Activated T-helper 1 cell treated with anti-CD3 and anti-CD28 coated beads, Interleukin-12 subunit alpha, Interleukin-12 subunit beta, Interleukin-2, Interleukin-4 antibody, amounts not matched to agents 30 ng/mL and 10 ng/mL and 1 ng/mL, durations not matched to agents 14 hours and 24 hours and 36 hours (primary cell): ENCODE data around the gene SRGAP1. TPM values are rescaled to one million over a fixed set of nuclear protein-coding genes. Genes with fewer than 3 reads are reported as not detected.

ENCODE experiments used
- DNase-seq: peaks from one replicate; pipeline ENCODE4 v3.0.0; 2021; ENCODE audit warnings: low spot score
- H3K27ac Mint-ChIP-seq: one replicate; pipeline ENCODE4 v1.8.0; 2021; ENCODE audit warnings: mild to moderate bottlenecking, mixed read lengths
- H3K27me3 Mint-ChIP-seq: one replicate; pipeline ENCODE4 v1.8.0; 2022; ENCODE audit warnings: mild to moderate bottlenecking, moderate library complexity, mixed read lengths; ENCODE audit not compliant: insufficient read depth
- H3K36me3 Mint-ChIP-seq: one replicate; pipeline ENCODE4 v1.8.0; 2021; ENCODE audit warnings: low read depth, mixed read lengths
- H3K4me1 Mint-ChIP-seq: one replicate; pipeline ENCODE4 v1.8.0; 2021; ENCODE audit warnings: low read depth, mixed read lengths
- H3K4me3 Mint-ChIP-seq: one replicate; pipeline ENCODE4 v1.8.0; 2021; ENCODE audit warnings: mild to moderate bottlenecking, moderate library complexity, mixed read lengths
- H3K9me3 Mint-ChIP-seq: one replicate; pipeline ENCODE4 v1.8.0; 2021; ENCODE audit warnings: mixed read lengths
- intact Hi-C: fragments of 100-400 bp; cut with micrococcal nuclease; formaldehyde crosslinking; loops from one replicate; pipeline ENCODE4 v1.15.1; 2024
- total RNA-seq: library from RNA; stranded (reverse); gene quantifications from 2 replicates; pipeline ENCODE4 v1.2.3, GENCODE V29; 2022

SRGAP1 gene
- total RNA-seq = 0.03 and 0.05 TPM in 2 replicates

- DNase-seq = no peak
Measured at GRCh38 chr12:63844391-63845341, at the start of gene SRGAP1. SRGAP1 (plus strand) TSS chr12:63844700; CDS start chr12:63844817, 117 bp downstream.

DNA sequence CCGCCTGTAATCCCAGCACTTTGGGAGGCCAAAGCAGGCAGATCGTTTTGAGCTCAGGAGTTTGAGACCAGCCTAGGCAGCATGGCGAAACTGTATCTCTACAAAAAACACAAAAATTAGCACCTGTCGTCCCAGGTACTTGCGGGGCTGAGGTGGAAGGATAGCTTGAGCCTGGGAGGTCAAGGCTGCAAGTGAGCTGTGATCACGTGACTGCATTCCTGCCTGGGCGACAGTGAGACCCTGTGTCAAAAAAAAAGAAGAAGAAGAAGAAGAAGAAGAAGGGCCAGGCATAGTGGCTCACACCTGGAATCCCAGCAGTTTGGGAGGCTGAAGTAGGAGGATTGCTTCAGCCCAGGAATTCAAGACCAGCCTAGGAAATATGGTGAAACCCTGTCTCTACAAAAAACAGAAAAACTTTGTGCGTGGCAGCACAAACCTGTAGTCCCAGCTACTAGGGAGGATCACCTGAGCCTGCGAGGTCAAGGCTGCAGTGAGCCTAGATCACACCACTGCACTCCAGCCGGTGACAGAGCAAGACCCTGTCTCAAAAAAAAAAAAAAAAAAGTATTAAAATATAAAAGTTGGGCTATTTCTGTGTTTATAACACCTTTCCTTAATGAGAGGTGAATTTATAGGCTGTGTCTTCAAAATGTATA is 49.3 kb upstream of the SRGAP1 start:
- no peaks in the 10 kb centered on the region for H3K27me3 Mint-ChIP-seq

More at GRCh38 chr12:63844391-63845341, at the start of gene SRGAP1:
- Mint-ChIP-seq H3K4me1 (peaks cover 11% of the 10 kb centered on the region), H3K4me3 (peak within 1 kb of the TSS; percentile 95), H3K27ac (no peak within 1 kb of the TSS), H3K9me3 (no peaks in the 10 kb centered on the region), H3K27me3 (peaks cover 43% of the 10 kb centered on the region), H3K36me3 (no peaks in the 10 kb centered on the region)
- intact Hi-C loops = loop anchor here (1.0 to 5.0 kb wide), 4 partner anchors 67 to 548 kb away; partner anchors contain the start of genes KICS2 and RXYLT1

GRCh38 chr12:63795944-63796343 is 48.6 kb upstream of the SRGAP1 start:
- Mint-ChIP-seq H3K4me3 (no peak overlapping the region), H3K9me3 (no peaks in the 10 kb centered on the region), H3K36me3 (peaks cover 4% of the 10 kb centered on the region), H3K4me1 (no peaks in the 10 kb centered on the region), H3K27ac (no peak overlapping the region), H3K27me3 (no peaks in the 10 kb centered on the region)
- DNase-seq = no peak
- intact Hi-C loops = no loop called here

More for the DNA sequence above, 49.3 kb upstream of the SRGAP1 start:
- peaks cover 10% of the 10 kb centered on the region for H3K36me3 Mint-ChIP-seq
- H3K9me3 Mint-ChIP-seq = no peaks in the 10 kb centered on the region
- intact Hi-C loops = no loop called here
- H3K27ac Mint-ChIP-seq = no peak overlapping the region
- no peak for DNase-seq
- no peaks in the 10 kb centered on the region for H3K4me1 Mint-ChIP-seq
- no peak overlapping the region for H3K4me3 Mint-ChIP-seq

GRCh38 chr12:63802012-63802608 is 42.4 kb upstream of the SRGAP1 start:
- no peak overlapping the region for H3K4me3 Mint-ChIP-seq
- intact Hi-C loops = loop anchor here (1.0 to 5.0 kb wide), 3 partner anchors 130 to 700 kb away; no protein-coding TSS in a partner anchor
- H3K36me3 Mint-ChIP-seq = peaks cover 4% of the 10 kb centered on the region
- H3K27ac Mint-ChIP-seq = no peak overlapping the region
- no peaks in the 10 kb centered on the region for H3K4me1 Mint-ChIP-seq
- no peak for DNase-seq
- H3K9me3 Mint-ChIP-seq = no peaks in the 10 kb centered on the region
- no peaks in the 10 kb centered on the region for H3K27me3 Mint-ChIP-seq

DNA sequence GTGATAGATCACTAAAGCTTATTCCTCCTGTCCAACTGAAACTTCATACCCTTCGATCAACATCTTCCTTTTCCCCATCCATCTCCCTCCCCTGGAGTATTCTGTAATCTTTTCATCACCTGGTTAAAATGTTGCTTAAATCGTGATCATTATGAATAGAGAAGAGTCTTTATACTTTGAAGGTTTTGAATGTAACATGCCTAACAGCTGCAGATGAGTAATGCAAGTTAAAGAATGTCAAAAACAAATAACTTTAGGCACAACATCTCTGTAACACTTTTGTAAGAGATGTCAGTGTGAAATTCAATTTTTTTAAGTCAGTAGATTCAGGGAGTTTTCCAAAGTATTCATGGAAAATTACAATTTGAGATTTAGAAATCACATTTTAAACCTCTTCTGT is 39.8 kb upstream of the SRGAP1 start:
- intact Hi-C loops = loop anchor here (5.0 kb wide), 1 partner anchor 702 kb away; no protein-coding TSS in a partner anchor
- peaks cover 6% of the 10 kb centered on the region for H3K4me1 Mint-ChIP-seq
- no peak for DNase-seq

DNA sequence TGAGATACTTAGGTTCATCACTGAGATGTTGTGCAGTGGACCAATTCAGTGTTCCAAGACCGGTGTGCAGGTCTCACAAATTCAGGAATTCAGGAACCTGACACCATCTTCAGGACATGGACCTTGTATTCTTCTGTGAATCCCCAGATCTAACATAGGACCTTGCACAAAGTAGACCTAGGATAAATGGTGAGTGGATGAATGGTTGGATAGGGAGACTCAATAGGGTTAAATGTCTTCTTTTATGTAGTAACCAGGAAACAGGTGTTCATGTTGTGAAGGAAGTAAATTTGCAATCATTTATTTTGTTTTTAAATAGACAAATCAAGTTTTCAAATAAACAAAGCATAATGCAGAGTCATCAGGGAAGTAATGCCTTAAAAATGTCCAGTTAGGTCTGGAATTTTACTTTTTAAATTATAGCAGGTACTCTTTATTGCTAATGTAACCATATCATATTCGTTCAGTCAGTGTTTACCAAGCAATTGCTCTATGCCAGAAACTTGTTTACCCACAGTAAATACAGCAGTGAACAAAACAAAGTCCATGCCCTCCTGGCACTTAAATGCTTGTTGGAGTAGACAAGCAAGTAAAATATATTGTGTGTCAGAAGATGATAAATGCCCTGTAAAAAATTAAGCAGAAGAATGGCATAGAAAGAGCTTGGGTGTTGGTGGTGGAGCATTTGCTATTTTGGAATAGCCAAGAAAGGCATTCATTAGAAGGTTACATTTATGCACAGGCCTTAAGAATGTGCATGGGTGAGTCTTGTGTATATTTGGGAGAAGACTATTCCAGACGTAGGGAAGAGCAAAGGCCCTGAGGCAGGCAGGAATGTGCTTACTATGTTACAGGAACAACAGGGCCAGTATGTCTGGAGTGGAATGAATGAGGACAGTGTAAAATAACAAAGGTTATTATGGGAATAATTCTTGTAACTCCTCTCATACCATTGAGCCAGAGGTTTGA is 38.5 kb upstream of the SRGAP1 start:
- Mint-ChIP-seq H3K4me1 (peaks cover 9% of the 10 kb centered on the region), H3K9me3 (no peaks in the 10 kb centered on the region), H3K36me3 (peaks cover 7% of the 10 kb centered on the region), H3K27ac (no peak overlapping the region), H3K4me3 (no peak overlapping the region), H3K27me3 (no peaks in the 10 kb centered on the region)
- DNase-seq = no peak
- intact Hi-C loops = no loop called here

More for the DNA sequence above, 39.8 kb upstream of the SRGAP1 start:
- H3K27ac Mint-ChIP-seq = no peak overlapping the region
- H3K36me3 Mint-ChIP-seq = peaks cover 7% of the 10 kb centered on the region
- H3K9me3 Mint-ChIP-seq = no peaks in the 10 kb centered on the region
- H3K4me3 Mint-ChIP-seq = no peak overlapping the region
- no peaks in the 10 kb centered on the region for H3K27me3 Mint-ChIP-seq

DNA sequence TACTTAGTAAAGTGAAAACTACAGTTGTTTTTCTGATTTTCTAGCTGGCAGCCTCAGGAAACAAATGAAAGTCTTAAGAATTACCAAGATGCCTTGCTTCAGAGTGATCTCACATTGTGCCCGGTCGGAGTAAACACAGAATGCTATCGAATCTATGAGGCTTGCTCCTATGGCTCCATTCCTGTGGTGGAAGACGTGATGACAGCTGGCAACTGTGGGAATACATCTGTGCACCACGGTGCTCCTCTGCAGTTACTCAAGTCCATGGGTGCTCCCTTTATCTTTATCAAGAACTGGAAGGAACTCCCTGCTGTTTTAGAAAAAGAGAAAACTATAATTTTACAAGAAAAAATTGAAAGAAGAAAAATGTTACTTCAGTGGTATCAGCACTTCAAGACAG is 35.9 kb upstream of the SRGAP1 start:
- no peak for DNase-seq
- Mint-ChIP-seq H3K27ac (no peak overlapping the region), H3K36me3 (peaks cover 6% of the 10 kb centered on the region), H3K4me1 (peaks cover 16% of the 10 kb centered on the region), H3K27me3 (no peaks in the 10 kb centered on the region), H3K9me3 (no peaks in the 10 kb centered on the region), H3K4me3 (no peak overlapping the region)
- intact Hi-C loops = no loop called here

DNA sequence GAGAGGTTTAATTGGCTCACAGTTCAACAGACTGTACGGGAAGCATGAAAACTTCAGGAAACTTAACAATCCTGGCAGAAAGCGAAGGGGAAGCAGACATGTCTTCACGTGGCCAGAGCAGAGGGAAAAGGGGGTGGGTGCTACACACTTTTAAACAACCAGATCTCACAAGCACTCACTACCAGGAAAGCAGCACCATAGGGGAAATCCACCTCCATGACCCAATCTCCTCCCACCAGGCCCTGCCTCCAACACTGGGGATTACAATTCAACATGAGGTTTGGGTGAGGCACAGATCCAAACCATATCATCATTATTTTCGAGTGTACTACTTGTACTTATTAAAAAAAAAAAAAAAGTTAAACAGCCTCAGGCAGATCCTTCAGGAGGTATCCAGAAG is 34.9 kb upstream of the SRGAP1 start:
- no peak for DNase-seq
- no peaks in the 10 kb centered on the region for H3K9me3 Mint-ChIP-seq
- intact Hi-C loops = no loop called here

DNA sequence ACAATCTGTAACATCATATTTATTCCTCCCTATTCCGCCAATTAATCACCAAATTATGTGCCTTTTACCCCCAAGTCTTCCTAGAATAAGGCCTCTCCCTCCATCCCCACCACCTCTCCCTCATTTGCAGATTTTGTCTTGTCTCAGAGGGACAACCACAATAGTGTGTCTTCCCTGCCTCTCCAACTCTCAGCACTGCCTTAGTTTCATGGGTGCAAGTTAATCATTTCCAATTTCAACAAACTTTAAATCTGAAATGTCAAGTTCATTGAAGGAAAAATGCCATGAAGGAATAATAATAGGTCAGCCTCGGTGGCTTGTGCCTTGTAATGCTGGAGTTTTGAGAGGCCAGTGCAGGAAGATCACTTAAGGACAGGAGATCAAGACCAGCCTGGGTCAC is 33.2 kb upstream of the SRGAP1 start:
- H3K36me3 Mint-ChIP-seq = peaks cover 4% of the 10 kb centered on the region
- H3K9me3 Mint-ChIP-seq = peaks cover 2% of the 10 kb centered on the region
- H3K27ac Mint-ChIP-seq = no peak overlapping the region
- no peaks in the 10 kb centered on the region for H3K27me3 Mint-ChIP-seq
- H3K4me3 Mint-ChIP-seq = no peak overlapping the region
- no peak for DNase-seq
- H3K4me1 Mint-ChIP-seq = peaks cover 39% of the 10 kb centered on the region
- intact Hi-C loops = no loop called here

More for the DNA sequence above, 34.9 kb upstream of the SRGAP1 start:
- Mint-ChIP-seq H3K27me3 (no peaks in the 10 kb centered on the region), H3K36me3 (peaks cover 6% of the 10 kb centered on the region), H3K27ac (no peak overlapping the region), H3K4me1 (peaks cover 22% of the 10 kb centered on the region), H3K4me3 (no peak overlapping the region)

DNA sequence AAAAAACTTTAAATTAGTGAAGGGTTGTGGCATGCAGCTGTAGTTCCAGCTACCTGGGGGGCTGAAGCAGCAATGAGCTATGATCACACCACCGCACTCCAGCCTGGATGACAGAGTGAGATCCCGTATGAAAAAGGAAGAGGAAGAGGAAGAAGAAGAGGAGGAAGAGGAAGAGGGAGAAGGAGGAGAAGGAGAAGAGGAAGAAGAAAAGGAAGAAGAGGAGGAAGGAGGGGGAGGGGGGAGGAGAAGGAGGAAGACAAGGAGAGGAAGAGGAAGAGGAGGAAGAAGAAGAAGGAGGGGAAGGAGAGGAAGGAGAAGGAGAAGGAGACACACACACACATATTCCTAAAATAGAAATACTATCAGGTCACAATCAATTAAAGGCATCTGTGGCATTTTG is 32.7 kb upstream of the SRGAP1 start:
- DNase-seq = no peak
- intact Hi-C loops = no loop called here
- Mint-ChIP-seq H3K4me3 (no peak overlapping the region), H3K9me3 (peaks cover 4% of the 10 kb centered on the region), H3K27ac (no peak overlapping the region), H3K4me1 (peaks cover 43% of the 10 kb centered on the region), H3K27me3 (no peaks in the 10 kb centered on the region), H3K36me3 (peaks cover 4% of the 10 kb centered on the region)

DNA sequence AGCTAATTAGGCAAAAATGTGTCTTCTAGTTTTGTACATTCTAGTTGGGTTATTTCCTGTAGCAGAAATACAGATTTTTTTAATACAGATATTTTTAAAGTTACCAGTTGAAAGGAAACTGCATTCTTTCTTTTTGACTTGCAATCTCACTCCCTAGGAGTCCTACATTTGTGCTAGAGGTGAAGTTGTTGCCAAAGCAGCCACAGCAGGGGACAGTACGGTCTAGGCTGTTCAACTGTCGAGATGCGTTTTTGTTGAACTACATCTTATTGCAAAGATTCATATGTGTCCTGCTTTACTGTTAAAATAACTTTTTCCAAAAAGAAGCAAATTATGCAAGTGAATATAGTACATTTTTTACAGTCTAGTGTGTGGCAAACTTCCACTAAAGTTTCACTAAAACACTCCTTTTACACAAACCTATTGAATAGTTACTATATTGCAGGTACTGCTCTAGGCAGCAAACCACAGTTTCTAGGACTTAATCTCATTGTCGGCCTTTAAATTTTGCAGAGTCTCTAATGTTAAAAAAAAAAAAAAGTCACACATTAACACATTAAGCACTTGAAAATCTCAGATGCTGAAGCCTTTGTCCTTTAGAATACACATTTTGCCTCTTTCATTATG is 30.2 kb upstream of the SRGAP1 start:
- peaks cover 4% of the 10 kb centered on the region for H3K36me3 Mint-ChIP-seq
- peaks cover 41% of the 10 kb centered on the region for H3K4me1 Mint-ChIP-seq
- DNase-seq = no peak
- intact Hi-C loops = loop anchor here (2.0 kb wide), 1 partner anchor 33 kb away; no protein-coding TSS in a partner anchor
- H3K27me3 Mint-ChIP-seq = no peaks in the 10 kb centered on the region
- H3K4me3 Mint-ChIP-seq = peak overlapping the region; percentile 40
- H3K27ac Mint-ChIP-seq = peak overlapping the region; percentile 73
- peaks cover 19% of the 10 kb centered on the region for H3K9me3 Mint-ChIP-seq
